GM04504 (cell line): ENCODE results near the gene MYPN.

Experiments used
- DNase-seq: peaks from one replicate; pipeline ENCODE4 v3.0.0-alpha.2; 2012; ENCODE audit warnings: low read depth

Gene MYPN

DNA sequence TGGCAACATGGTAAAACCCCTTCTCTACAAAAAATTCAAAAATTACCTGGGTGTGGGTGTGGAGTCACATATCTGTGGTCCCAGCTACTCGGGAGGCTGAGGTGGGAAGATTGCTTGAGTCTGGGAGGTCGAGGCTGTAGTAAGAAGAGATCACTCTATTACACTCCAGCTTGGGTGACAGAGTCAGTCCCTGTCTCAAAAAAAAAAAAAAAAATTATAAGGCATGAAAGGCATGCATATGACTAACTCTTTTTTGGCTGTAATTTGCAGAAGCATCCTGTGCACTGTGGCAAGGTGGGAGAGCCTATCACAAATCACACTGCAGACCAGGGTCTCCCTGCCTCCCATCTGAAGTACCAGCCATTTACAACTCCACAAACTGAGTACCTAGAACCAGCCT, 14.1 kb upstream of the MYPN start:
- DNase-seq: peak; percentile 48

DNA sequence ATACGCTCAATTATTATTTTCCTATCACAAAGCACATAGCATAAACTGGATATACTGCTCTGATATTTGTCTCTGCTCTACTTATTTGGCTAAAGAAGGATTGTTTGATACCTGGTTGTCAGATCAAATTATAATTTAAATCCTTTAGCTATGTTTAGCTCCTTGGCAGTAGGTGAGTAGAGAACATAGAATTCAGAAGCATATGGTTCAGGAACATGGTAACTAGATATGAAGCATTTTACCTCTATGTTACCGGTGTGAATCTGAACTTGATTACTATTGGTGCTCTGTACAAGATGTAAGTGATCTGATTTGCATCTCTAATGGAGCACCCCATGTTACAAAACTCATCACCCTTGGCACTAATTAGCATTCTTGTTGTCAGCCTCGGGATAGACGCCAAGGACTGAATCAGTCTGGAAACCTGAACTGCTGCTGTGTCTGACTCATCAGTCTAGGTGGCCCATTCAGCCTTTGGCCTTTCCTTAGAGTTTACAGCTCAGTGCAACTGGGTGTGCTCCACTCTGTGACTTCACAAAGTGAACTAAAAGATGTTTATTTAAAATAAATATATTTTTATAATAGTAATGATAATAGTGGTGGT, 12.3 kb upstream of the MYPN start:
- DNase-seq: peak; percentile 92

DNA sequence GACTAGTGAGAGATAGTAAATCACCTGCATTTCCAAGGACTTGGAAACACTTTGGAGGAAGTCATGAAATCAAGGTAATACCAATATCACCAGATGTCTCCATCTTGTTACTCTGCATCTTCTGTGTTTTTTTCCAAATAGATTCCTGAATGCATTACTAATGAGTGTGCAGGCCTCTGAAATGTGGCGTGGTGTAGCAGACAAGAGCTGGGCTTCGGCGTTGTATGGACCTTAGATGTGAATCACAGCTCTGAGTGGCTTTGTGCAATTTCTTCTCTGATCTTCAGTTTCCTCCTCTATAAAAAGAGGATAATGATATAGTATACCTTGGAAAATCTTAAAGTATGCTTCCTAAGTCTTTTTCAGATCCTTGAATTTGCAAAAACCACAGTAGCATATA, 9.6 kb upstream of the MYPN start:
- DNase-seq: peak; percentile 56

DNA sequence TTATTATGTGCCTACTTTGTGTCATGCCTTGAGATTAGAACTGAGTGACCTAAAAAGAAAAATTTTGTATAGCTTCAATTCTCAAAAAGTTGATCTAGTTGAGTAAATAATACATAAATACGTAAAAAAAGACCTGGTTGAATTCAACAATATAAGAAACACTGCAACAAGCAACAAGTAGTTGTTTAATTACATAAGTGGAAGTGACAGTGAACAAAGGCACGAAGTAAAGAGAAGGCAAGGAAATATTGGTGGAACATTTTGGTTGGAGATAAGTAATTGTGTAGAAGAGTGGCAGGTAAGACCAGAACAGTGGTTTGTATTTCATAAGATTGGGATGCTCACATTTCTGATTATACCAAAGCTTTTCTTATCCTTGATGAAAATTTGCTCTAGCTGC, 8.2 kb upstream of the MYPN start:
- no peak for DNase-seq

DNA sequence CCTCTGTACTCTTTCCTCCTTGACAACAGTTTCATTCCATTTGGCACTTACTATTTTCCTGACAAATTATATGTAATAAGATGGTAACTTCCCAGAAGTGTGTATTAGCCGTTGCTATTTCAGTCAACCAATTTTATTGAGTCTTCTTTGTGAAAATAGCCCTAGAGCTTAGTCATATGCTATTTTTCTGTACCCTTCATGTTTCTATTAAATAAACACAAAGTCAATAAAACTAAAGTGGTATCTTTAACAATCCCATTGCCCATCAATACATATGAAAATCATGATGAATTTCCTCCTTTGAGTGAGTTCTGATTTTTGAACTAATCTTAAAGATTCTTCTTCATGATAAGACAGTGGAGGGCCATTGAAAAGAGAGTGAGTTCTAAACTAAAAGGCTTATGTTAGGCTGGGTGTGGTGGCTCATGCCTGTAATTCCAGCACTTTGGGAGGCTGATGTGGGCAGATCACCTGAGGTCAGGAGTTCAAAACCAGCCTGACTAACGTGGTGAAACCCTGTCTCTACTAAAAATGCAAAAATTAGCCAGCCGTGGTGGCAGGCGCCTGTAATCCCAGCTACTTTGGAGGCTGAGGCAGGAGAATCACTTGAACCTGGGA, 5.9 kb upstream of the MYPN start:
- DNase-seq: no peak

DNA sequence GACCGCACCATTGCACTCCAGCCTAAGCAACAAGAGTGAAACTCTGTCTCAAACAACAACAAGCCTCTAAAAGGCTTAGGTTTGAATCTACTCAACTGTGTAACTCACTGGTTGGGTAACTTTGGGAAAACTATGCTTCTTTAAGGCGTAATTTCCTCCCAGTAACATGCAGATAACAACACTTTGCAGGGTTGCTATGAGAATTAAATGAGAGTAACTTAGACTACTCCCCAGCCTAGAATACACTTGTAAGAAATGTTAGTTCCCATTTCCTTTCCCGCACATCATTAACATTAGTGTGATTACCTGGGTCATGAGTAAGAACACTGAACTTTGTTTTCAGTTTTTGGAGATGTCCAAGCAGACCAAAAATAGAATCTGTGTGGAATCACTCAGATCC, 5.4 kb upstream of the MYPN start:
- DNase-seq: no peak

DNA sequence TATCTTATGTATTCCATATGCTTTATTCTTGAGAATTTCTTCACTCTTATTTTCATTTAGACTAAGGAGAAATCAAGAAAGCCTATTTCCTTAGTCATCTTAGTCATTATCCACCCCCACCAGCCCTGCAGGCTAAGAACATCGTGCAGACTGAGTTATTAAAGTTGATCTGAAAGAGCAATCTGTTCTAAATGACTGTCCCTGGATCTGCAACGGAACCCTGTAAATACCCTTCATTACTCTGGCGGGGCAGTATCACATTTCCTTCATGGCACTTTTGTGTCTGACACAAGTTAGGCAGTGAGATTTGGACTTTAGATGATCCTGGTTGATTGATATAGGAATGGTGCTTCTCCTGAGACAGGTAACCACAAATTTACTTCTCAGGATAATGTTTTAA, 3.5 kb upstream of the MYPN start:
- peak; percentile 56 for DNase-seq

DNA sequence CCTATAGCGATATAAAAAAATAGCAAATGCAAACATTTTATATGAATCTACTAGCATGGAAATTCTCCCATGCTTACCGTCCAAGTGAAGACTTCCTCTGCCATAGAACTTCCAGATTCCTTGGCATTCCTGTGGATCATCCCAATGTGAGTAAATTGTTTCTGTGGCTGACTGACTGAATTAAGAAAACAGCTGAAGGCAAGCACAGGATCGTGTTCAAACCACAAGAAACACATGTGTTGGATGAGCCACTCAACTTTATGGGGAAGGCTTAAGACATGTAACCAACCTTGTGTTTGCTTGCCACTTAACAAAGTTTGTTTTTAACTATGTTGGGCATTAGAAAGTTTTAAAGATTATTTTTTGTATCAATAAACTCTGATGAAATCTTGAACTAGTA, 2.6 kb upstream of the MYPN start:
- peak; percentile 80 for DNase-seq

DNA sequence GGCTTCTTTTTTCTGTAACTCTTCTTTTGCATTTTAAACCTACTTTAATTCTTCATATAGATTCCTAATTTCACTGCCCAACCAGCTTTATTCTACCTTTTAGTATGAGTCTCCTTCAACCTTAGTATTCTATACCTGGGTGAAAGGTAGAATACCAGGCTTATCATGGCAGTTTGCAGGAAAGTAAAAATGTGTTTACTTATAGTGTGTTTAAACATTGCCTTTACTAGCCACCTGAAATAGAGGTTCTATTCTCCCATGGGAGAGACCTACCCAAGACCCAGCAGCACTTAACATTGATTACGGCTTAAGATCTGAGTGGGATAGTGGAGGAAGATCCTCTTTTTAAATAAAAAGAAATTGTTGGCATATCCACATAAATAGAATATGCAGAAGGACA, 1.6 kb upstream of the MYPN start:
- DNase-seq: no peak

DNA sequence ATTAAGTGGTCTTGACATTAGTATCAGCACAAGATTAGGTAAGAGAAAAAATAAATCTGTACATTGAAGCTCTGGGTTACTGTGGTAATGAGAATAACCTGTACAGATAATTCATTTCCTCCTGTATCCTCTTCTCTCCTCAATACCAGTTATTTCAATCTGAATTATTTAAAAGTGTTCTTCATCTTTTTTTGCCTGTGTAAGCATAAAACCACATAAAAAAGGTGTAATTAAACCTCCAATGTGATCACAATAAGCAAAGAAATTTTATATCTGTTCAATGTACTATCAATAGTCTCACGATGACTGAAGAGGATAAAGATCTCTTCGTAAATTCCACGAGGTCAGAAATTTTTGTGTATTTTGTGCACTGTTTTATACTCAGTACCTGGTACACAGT, 1.2 kb upstream of the MYPN start:
- DNase-seq: no peak

DNA sequence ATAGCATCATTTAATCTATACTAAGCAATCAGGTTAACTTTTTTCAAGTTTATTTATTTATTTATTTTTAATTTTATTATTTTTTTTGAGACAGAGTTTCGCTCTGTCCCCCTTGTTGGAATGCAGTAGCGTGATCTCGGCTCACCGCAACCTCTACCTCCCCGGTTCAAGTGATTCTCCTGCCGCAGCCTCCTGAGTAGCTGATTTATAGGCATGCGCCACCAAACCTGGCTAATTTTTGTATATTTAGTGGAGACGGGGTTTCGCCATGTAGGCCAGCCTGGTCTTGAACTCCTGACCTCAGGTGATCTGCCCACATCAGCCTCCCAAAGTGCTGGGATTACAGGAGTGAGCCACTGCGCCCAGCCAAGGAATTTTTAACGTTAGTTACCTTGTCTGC, 635 bp upstream of the MYPN start:
- no peak for DNase-seq

DNA sequence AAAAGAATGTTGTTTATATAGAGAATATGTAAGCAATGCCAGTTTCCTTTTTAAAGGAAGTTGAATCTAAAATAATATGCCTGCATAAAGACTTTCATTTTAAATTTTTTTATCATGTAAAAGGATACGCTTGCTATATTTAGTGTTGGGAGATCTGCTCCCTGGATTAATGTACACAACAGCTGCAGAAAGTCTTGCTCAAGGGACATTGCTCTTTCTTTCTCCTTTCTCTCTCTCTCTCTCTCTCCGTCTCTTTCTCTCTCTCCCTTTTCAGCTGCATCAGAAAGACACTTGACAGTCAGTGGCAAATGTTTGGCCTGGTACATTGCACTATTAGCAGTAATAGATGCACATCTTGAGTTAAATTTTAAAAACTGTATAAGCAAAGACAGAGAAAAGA, 739 bp downstream of the MYPN start:
- DNase-seq: no peak

DNA sequence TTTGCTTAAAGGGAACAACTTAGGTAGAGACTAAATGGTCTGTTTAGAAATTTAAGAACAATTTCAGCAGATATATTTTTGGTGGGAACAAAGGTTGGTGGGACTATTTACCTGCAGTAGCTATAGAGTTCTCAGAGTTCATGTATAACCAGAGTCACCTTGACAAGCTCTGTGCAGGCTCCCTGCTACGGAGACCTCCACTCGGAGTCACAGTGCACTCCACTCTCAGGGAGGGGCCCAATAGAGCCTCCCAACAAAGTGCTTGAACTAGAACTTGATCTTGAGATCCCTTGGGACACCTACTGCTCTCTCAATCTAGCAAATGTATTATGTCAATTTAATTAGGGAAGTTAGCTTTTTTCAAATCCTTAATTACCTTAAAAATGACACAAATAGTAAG, 2.3 kb downstream of the MYPN start:
- no peak for DNase-seq

DNA sequence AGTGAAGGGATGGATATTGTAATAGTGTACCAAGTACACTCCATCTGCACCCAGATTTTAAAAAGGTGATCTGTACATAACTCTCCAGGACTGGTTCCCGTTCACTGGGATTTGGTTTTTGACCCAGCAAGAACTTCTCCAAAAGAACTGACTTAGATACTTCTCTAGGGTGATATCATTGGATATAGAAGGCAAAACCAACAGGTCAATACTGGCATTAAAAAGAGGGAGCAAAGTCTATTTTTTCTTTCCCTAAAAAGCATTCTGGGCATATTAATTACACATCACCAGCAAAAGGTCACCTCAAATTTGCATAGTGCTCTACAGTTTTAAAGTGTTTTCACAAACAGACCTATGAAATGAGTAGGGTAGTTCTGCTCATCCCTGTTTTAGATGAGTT, 3.5 kb downstream of the MYPN start:
- no peak for DNase-seq

DNA sequence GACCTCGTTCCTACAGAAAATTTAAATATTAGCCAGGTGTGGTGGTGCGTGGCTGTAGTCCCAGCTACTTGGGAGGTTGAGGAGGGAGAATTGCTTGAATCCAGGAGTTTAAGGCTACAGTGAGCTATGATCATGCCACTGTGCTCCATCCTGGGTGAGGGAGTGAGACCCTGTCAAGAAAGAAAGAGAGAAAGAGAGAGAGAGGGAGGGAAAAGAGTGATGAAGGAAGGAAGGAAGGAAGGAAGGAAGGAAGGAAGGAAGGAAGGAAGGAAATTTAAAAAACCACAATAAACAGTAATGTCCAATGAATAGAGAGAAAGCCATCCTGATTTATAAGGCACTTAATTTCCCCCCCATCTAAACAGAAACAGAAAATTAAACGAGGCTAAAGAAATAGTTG, 9.4 kb downstream of the MYPN start:
- no peak for DNase-seq

DNA sequence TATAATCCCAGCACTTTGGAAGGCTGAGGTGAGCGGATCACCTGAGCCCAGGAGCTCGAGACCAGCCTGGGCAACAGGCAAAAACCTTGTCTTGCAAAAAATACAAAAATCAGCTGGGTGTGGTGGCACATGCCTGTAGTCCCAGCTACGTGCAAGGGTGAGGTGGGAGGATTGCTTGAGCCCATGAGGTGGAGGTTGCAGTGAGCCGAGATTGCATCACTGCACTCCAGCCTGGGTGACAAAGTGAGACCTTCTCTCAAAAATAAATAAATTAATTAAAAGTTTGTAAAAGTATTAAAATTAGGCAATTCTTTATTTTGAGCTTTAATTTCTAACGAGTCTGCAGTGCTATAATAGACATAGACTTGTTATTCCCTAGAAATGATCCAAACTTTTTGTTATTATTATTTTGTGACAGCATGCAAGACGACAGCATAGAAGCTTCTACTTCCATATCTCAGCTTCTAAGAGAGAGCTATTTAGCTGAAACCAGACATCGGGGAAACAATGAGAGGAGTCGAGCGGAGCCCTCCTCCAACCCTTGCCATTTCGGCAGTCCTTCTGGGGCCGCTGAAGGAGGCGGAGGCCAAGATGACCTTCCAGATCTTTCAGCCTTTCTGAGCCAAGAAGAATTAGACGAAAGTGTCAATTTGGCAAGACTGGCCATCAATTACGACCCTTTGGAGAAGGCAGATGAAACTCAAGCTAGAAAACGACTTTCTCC, 11.9 kb downstream of the MYPN start:
- no peak for DNase-seq

DNA sequence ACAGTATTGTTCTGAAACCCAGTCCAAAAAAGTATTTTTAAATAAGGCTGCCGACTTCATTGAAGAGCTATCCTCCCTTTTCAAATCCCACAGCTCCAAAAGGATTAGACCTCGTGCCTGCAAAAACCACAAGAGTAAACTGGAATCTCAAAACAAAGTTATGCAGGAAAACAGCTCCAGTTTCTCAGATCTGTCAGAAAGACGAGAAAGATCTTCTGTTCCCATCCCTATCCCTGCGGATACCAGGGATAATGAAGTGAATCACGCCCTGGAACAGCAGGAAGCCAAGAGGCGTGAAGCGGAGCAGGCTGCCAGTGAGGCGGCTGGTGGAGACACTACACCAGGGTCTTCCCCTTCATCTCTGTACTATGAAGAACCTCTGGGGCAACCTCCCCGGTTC, 12.6 kb downstream of the MYPN start:
- DNase-seq: no peak

DNA sequence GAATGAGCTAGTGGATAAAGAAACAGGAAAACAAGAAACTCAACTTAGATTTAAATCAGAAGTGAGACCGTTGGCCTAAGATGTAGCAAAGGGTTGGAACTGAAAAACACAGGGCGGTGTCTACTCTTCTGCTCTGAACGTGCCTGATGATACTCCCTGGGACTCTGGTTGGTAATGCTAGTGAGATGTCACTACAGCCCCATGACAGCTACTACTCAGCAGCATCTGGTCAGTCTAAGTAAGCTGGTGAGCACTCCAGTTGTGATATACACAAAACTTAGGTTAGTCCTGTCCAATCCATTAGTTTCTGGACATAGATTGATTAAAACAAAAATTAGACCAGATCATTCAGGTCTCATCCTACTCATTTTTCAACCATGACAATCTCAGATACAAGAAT, 15.4 kb downstream of the MYPN start:
- DNase-seq: no peak

DNA sequence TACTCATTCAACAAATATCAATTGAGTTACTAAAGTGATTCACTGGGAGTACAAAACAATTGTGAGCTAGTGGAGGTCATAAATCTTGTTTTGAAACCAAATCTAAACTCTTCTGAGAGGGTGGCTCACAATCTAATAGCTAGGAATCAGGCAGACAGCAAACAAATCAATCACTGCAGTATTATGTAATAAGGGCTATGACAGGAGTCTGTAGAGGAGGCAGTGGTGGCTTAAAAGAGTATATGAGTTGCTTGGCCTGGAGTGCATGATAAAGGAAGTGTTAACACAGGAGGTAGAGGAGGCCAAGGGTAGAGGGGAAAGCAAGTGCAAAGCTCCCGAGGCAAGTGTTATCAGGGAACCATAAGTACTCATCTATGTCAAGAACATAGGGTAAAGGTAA, 16.5 kb downstream of the MYPN start:
- no peak for DNase-seq

DNA sequence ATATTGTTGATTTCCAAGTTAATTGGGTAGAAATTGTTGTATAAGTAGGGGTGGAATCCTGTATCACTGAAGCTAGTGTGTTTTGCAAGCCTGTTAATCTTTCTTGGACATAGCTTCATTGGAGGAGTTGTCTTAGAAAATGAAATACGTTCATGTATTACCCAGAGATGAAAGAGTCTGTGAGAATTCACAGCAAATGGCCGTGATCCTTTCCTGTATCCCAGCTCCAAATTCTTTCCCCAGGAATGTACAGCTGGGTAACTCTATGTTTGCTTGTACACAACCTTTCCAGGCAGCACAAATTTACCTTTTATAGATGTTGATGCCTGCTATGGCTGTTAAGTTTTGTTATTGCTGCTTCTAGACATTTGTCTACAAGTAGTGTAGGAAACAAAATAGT, 18.7 kb downstream of the MYPN start:
- no peak for DNase-seq

DNA sequence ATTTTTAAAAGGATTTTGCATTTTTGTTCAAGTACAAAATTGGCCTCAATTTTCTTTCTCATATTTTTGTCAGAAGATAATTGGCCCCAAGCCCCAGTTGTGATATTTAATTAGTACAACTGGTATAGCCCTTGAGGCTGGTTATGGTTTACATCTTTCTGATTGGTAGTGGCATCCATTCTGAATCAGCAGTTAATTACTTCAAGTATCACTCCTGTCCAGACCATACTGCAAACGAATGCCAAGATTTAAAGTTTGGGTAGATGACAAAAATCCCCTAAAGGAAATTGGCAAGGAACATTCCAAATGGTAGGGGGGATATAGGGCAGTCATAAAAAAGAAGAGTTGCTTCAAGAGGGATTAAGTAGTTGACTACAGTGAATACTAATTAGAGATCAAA, 23.1 kb downstream of the MYPN start:
- DNase-seq: no peak

DNA sequence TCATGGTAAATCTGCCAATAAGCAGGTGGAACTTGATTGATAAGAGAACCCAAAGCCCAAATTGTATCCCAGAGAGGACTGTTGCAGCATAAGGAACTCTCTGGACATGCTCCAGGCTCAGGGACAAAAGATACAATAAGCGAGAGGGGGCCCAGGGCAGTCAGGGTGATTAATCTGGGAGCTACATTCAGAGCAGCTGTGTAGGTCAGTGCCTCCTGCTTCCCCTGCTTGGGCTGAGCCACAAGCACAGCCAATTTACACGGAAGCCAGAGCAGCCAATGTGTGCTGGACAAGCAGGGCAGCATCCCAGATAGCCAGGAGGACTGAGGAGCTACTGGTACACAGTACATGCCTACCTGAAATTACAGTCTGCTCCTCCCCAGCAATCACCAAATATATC, 24.2 kb downstream of the MYPN start:
- no peak for DNase-seq

DNA sequence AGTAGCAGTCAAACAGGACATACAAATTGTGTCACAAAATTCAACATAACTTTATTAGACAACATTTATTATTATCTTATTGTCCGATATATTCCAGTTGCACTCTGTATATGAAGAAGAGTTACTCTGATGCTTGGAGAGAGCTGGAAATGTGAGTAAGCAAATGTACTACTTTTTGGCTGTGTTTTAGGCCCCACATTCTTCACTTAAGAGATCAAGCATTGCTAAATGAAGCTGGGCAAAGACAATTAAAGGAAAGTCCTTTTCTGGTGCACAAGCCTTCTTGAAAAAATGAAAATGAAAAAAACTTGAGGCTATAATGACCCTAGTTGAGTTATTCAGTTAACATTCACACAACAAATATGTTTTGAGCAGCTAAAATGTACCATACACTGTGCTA, 26.1 kb downstream of the MYPN start:
- peak; percentile 42 for DNase-seq
